Peyer's patch (tissue), 4 donors: ENCODE results near the gene CCDC51.

Experiments
- CTCF ChIP-seq, 6 experiments: fragments of 450-650 bp in 4 of 6; fragments of 200-600 bp in 2 of 6; sonication (generic) in 1 of 6; IDR thresholded peaks; one replicate each; pipeline ENCODE4 v1.5.1; 2017 to 2019; ENCODE audit warnings: antibody characterized with exemption in 6 of 6, mild to moderate bottlenecking in 3 of 6, moderate library complexity in 1 of 6
- POLR2A ChIP-seq, 2 donors: fragments of 450-650 bp; IDR thresholded peaks; one replicate each; pipeline ENCODE4 v1.5.1; 2017; ENCODE audit warnings: antibody characterized with exemption in 2 of 2, mild to moderate bottlenecking in 2 of 2, moderate library complexity in 2 of 2

- no peak for TF ChIP-seq CTCF (IDR thresholded peaks at IDR 0.05)
- TF ChIP-seq POLR2A (IDR thresholded peaks at IDR 0.05) = no peak
Observed at GRCh38 chr3:48459773-48460516, 20.0 kb upstream of the CCDC51 start.
